SK-N-SH (cell line): ENCODE measurements around the gene IL12A. TPM values are rescaled to one million over a fixed set of nuclear protein-coding genes. Genes with fewer than 3 reads are reported as not detected.

Experiments used
- CTCF ChIA-PET: fragments of 300-600, 350-600 bp; formaldehyde crosslinking; extraction: SDS; loops from one replicate; lab custom pipeline; 2021; lab: Yijun Ruan, JAX
- POLR2A ChIA-PET: fragments of 350-600 bp; sonication (Branson Sonifier 250); formaldehyde crosslinking; extraction: SDS; loops from one replicate; lab custom pipeline; 2020; ENCODE audit warnings: antibody characterized with exemption, inconsistent platforms; lab: Yijun Ruan, JAX
- DNase-seq: peaks from one replicate; pipeline ENCODE4 v3.0.0; 2012
- H2AFZ ChIP-seq: fragments of 200-600 bp; sonication (generic); 2 replicates; pipeline ENCODE4 v1.8.1; 2016; ENCODE audit warnings: antibody characterized with exemption, mild to moderate bottlenecking, low read depth
- H3F3A ChIP-seq: fragments of 200-600 bp; sonication (generic); replicated peaks from 2 replicates; pipeline ENCODE3; 2016; ENCODE audit warnings: antibody characterized with exemption, mild to moderate bottlenecking; ENCODE audit not compliant: insufficient read depth
- H3K27ac ChIP-seq, 2 experiments: fragments of 200-500 bp in 1 of 2; fragments of 200-600 bp in 1 of 2; sonication (Bioruptor generic) in 1 of 2; sonication (generic), shearing (Covaris generic) in 1 of 2; 2 replicates each; pipeline versions ENCODE4 v1.5.1 to v1.6.1; 2014 to 2016; ENCODE audit warnings: low read depth in 2 of 2, inconsistent platforms in 1 of 2, low read length in 1 of 2, mild to moderate bottlenecking in 1 of 2, mixed read lengths in 1 of 2
- H3K27me3 ChIP-seq: fragments of 200-600 bp; sonication (generic), shearing (Covaris generic); 2 replicates; pipeline ENCODE4 v1.6.1; 2016; ENCODE audit warnings: mixed run types; ENCODE audit not compliant: insufficient read depth
- H3K36me3 ChIP-seq, 2 experiments: fragments of 200-500 bp in 1 of 2; fragments of 200-600 bp in 1 of 2; sonication (Bioruptor generic) in 1 of 2; sonication (generic) in 1 of 2; replicated peaks in 1 of 2; 2 replicates each; pipeline versions ENCODE3 to v1.5.1; 2014 to 2016; ENCODE audit warnings: low read length in 1 of 2, mild to moderate bottlenecking in 1 of 2; ENCODE audit not compliant: insufficient read depth in 2 of 2, control insufficient read depth in 1 of 2
- H3K4me1 ChIP-seq, 2 experiments: fragments of 200-500 bp in 1 of 2; fragments of 200-600 bp in 1 of 2; sonication (Bioruptor generic) in 1 of 2; sonication (generic), shearing (Covaris generic) in 1 of 2; 2 replicates each; pipeline versions ENCODE4 v1.5.1 to v1.6.1; 2014 to 2016; ENCODE audit warnings: low read depth in 1 of 2, low read length in 1 of 2, mixed run types in 1 of 2; ENCODE audit not compliant: insufficient read depth in 2 of 2, control insufficient read depth in 1 of 2
- H3K4me2 ChIP-seq: fragments of 200-600 bp; sonication (generic), shearing (Covaris generic); 2 replicates; pipeline ENCODE4 v1.6.1; 2017; ENCODE audit warnings: mixed run types
- H3K4me3 ChIP-seq, 2 experiments: fragments of 200-500 bp in 1 of 2; fragments of 200-600 bp in 1 of 2; sonication (Bioruptor generic) in 1 of 2; sonication (generic), shearing (Covaris generic) in 1 of 2; 2 replicates each; pipeline versions ENCODE4 v1.5.1 to v1.8.1; 2014 to 2016; ENCODE audit warnings: low read depth in 2 of 2, inconsistent platforms in 1 of 2, low read length in 1 of 2, mild to moderate bottlenecking in 1 of 2, mixed read lengths in 1 of 2, moderate library complexity in 1 of 2
- H3K79me2 ChIP-seq: fragments of 200-600 bp; sonication (generic); 2 replicates; pipeline ENCODE4 v1.8.1; 2017; ENCODE audit warnings: mild to moderate bottlenecking; ENCODE audit not compliant: insufficient read depth
- H3K9ac ChIP-seq: fragments of 200-600 bp; sonication (generic); 2 replicates; pipeline ENCODE4 v1.6.1; 2017; ENCODE audit warnings: mixed run types
- H3K9me2 ChIP-seq: fragments of 200-600 bp; sonication (generic); 2 replicates; pipeline ENCODE4 v1.6.1; 2017; ENCODE audit warnings: mixed run types
- H3K9me3 ChIP-seq: fragments of 200-600 bp; sonication (generic); 2 replicates; pipeline ENCODE4 v1.6.1; 2017; ENCODE audit warnings: mixed run types, mild to moderate bottlenecking, moderate library complexity
- H4K20me1 ChIP-seq: fragments of 200-600 bp; sonication (generic); 2 replicates; pipeline ENCODE4 v1.6.1; 2017; ENCODE audit warnings: mild to moderate bottlenecking, mixed run types; ENCODE audit not compliant: insufficient read depth
- CHD2 ChIP-seq: fragments of 150-350 bp; IDR thresholded peaks from 2 replicates; pipeline ENCODE4 v1.6.1; 2018; ENCODE audit warnings: low read length; ENCODE audit not compliant: partially characterized antibody
- ELF1 ChIP-seq: IDR thresholded peaks from 2 replicates; pipeline ENCODE4 v1.4.0; 2012
- EP300 ChIP-seq, 2 experiments: IDR thresholded peaks; 2 replicates each; pipeline versions ENCODE4 v1.4.0 to v1.6.1; 2012; ENCODE audit warnings: borderline replicate concordance in 1 of 2, low read depth in 1 of 2, low read length in 1 of 2
- EZH2phosphoT487 ChIP-seq: fragments of 200-600 bp; sonication (generic); IDR thresholded peaks from 2 replicates; pipeline ENCODE4 v1.6.1; 2017; ENCODE audit warnings: low read depth, mixed run types, mild to moderate bottlenecking, antibody characterized with exemption, moderate library complexity, borderline replicate concordance
- GATA2 ChIP-seq: sonication (generic); formaldehyde crosslinking; IDR thresholded peaks from 2 replicates; pipeline ENCODE4 v1.5.0; 2020; ENCODE audit warnings: mild to moderate bottlenecking, missing genetic modification reagents
- JUND ChIP-seq: IDR thresholded peaks from 2 replicates; pipeline ENCODE4 v1.4.0; 2012
- POLR2AphosphoS5 ChIP-seq: IDR thresholded peaks from 2 replicates; pipeline ENCODE4 v1.6.1; 2012; ENCODE audit warnings: low read depth, low read length
- RAD21 ChIP-seq: IDR thresholded peaks from 2 replicates; pipeline ENCODE4 v1.6.1; 2012; ENCODE audit warnings: mild to moderate bottlenecking, low read length
- RCOR1 ChIP-seq: fragments of 150-350 bp; IDR thresholded peaks from 2 replicates; pipeline ENCODE4 v1.6.1; 2017; ENCODE audit warnings: antibody characterized with exemption, low read length
- RXRA ChIP-seq: IDR thresholded peaks from 2 replicates; pipeline ENCODE4 v1.4.0; 2012; ENCODE audit warnings: low read depth, mild to moderate bottlenecking, borderline replicate concordance
- SMC3 ChIP-seq: IDR thresholded peaks from 2 replicates; pipeline ENCODE4 v1.6.1; 2012; ENCODE audit warnings: low read depth, low read length, improper control_type of control experiment
- TAF1 ChIP-seq: IDR thresholded peaks from 2 replicates; pipeline ENCODE4 v1.6.1; 2012; ENCODE audit warnings: low read depth, mild to moderate bottlenecking, low read length, moderate library complexity, borderline replicate concordance
- TCF12 ChIP-seq: IDR thresholded peaks from 2 replicates; pipeline ENCODE4 v1.4.0; 2012
- YY1 ChIP-seq: IDR thresholded peaks from 2 replicates; pipeline ENCODE4 v1.4.0; 2012; ENCODE audit warnings: low read depth, mild to moderate bottlenecking
- WGBS: methylation state at CpG from one replicate; pipeline ENCODE4 v1.1.6; 2017; ENCODE audit warnings: low lambda C conversion rate; 5-methylcytosine and 5-hydroxymethylcytosine counted together
- polyA plus RNA-seq, 3 experiments: library from polyadenylated mRNA; depleted of rRNA; stranded (reverse); fragments of >200 nt; gene quantifications; 2 replicates each; pipeline ENCODE4 v1.2.3, GENCODE V29; 2012
- TF ChIP-seq, protein P1 (sequence below): IDR thresholded peaks from 2 replicates; pipeline ENCODE4; 2012
- TF ChIP-seq, protein P2 (sequence below): IDR thresholded peaks from 2 replicates; pipeline ENCODE4 v1.6.1; 2012; ENCODE audit warnings: mild to moderate bottlenecking, low read depth, low read length, moderate library complexity
- TF ChIP-seq, protein P3 (sequence below): fragments of 200-600 bp; sonication (generic); IDR thresholded peaks from 2 replicates; pipeline ENCODE4 v1.6.1; 2017; ENCODE audit warnings: antibody characterized with exemption, mild to moderate bottlenecking, moderate library complexity

Gene IL12A
- polyA plus RNA-seq, 1 of the 3 experiments (the other 2 are of a cell fraction) = 0.97 TPM

DNA sequence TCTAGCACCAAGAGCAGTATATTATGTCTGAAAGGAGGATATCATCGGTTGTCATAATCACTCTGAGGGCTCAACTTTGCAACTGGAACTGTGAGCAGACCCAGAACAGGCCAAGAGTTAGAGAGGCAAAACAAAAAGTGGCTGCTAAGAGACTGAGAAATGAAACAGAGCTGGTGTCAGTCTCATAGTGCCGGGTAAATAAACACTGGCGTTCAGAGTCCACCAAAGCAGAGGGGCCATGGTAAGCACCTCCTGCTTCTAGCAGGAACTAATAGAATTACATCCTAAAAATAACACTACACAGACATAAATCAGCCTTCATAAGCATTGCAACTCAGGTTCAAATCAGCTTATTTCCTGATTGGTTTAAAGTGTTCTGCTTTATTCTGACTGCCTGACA lies 10.3 kb upstream of the IL12A start:
- ChIA-PET CTCF (interaction anchor here (0.6 to 7.4 kb wide), 3 partner anchors 9 to 711 kb away, joined by 3 to 54 read pairs (median 5); partner anchors contain the start of gene IL12A), POLR2A (no interaction called here)
- no peaks in the 10 kb centered on the region for H3F3A ChIP-seq
- H3K27me3 ChIP-seq = no peaks in the 10 kb centered on the region
- no peaks in the 10 kb centered on the region for H3K9me2 ChIP-seq
- DNase-seq = peak; percentile 13
- no peak for TF ChIP-seq GATA2 (CRISPR knock-in tag)
- no peak for TF ChIP-seq EZH2phosphoT487
- TF ChIP-seq, protein P1, sequence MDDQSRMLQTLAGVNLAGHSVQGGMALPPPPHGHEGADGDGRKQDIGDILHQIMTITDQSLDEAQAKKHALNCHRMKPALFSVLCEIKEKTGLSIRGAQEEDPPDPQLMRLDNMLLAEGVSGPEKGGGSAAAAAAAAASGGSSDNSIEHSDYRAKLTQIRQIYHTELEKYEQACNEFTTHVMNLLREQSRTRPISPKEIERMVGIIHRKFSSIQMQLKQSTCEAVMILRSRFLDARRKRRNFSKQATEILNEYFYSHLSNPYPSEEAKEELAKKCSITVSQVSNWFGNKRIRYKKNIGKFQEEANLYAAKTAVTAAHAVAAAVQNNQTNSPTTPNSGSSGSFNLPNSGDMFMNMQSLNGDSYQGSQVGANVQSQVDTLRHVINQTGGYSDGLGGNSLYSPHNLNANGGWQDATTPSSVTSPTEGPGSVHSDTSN = no peak
- TF ChIP-seq SMC3 = no peak
- TF ChIP-seq, protein P2, sequence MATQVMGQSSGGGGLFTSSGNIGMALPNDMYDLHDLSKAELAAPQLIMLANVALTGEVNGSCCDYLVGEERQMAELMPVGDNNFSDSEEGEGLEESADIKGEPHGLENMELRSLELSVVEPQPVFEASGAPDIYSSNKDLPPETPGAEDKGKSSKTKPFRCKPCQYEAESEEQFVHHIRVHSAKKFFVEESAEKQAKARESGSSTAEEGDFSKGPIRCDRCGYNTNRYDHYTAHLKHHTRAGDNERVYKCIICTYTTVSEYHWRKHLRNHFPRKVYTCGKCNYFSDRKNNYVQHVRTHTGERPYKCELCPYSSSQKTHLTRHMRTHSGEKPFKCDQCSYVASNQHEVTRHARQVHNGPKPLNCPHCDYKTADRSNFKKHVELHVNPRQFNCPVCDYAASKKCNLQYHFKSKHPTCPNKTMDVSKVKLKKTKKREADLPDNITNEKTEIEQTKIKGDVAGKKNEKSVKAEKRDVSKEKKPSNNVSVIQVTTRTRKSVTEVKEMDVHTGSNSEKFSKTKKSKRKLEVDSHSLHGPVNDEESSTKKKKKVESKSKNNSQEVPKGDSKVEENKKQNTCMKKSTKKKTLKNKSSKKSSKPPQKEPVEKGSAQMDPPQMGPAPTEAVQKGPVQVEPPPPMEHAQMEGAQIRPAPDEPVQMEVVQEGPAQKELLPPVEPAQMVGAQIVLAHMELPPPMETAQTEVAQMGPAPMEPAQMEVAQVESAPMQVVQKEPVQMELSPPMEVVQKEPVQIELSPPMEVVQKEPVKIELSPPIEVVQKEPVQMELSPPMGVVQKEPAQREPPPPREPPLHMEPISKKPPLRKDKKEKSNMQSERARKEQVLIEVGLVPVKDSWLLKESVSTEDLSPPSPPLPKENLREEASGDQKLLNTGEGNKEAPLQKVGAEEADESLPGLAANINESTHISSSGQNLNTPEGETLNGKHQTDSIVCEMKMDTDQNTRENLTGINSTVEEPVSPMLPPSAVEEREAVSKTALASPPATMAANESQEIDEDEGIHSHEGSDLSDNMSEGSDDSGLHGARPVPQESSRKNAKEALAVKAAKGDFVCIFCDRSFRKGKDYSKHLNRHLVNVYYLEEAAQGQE = no peak
- no peak for TF ChIP-seq RXRA
- no peak for TF ChIP-seq RAD21
- TF ChIP-seq CHD2 = no peak
- no peak for TF ChIP-seq ELF1
- no peak for TF ChIP-seq POLR2AphosphoS5
- TF ChIP-seq, protein P3, sequence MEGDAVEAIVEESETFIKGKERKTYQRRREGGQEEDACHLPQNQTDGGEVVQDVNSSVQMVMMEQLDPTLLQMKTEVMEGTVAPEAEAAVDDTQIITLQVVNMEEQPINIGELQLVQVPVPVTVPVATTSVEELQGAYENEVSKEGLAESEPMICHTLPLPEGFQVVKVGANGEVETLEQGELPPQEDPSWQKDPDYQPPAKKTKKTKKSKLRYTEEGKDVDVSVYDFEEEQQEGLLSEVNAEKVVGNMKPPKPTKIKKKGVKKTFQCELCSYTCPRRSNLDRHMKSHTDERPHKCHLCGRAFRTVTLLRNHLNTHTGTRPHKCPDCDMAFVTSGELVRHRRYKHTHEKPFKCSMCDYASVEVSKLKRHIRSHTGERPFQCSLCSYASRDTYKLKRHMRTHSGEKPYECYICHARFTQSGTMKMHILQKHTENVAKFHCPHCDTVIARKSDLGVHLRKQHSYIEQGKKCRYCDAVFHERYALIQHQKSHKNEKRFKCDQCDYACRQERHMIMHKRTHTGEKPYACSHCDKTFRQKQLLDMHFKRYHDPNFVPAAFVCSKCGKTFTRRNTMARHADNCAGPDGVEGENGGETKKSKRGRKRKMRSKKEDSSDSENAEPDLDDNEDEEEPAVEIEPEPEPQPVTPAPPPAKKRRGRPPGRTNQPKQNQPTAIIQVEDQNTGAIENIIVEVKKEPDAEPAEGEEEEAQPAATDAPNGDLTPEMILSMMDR = no peak
- TF ChIP-seq YY1 = no peak
- no peak for TF ChIP-seq JUND
- no peak for TF ChIP-seq TCF12
- no peak for TF ChIP-seq TAF1
- TF ChIP-seq EP300 (IDR thresholded peaks at IDR 0.05; ENCODE audit: borderline replicate concordance in 1 of 2, low read depth in 1 of 2, low read length in 1 of 2) = no peak
- no peak for TF ChIP-seq RCOR1
- H4K20me1 ChIP-seq = no peaks in the 10 kb centered on the region
- no peak overlapping the region for H2AFZ ChIP-seq
- no peak overlapping the region for H3K4me3 ChIP-seq
- H3K9ac ChIP-seq = no peak overlapping the region
- H3K9me3 ChIP-seq = no peaks in the 10 kb centered on the region
- no peak overlapping the region for H3K4me2 ChIP-seq
- WGBS = 50% methylated on average over 3 of the region's 3 CpGs
- no peaks in the 10 kb centered on the region for H3K36me3 ChIP-seq
- H3K4me1 ChIP-seq = no peaks in the 10 kb centered on the region; a peak in 2 of 4 replicates
- no peak overlapping the region; a peak in 1 of 4 replicates for H3K27ac ChIP-seq
- H3K79me2 ChIP-seq = no peaks in the 10 kb centered on the region
